Colonic mucosa (tissue), 4 donors: ENCODE measurements around the gene ABCA4. TPM values are rescaled to one million over a fixed set of nuclear protein-coding genes. Genes with fewer than 3 reads are reported as not detected.
"Not testable (repeated sequence)": the region's sequence is repeated elsewhere in the genome, so short reads cannot be mapped to it uniquely, and the experiment has no call there.

Experiments used
- DNase-seq: peaks from one replicate; pipeline ENCODE4 v3.0.0-alpha.2; 2020
- H3K27ac ChIP-seq: fragments of 200-600 bp; one replicate; pipeline ENCODE4 v1.8.0; 2021
- H3K27me3 ChIP-seq: fragments of 200-600 bp; one replicate; pipeline ENCODE4 v1.8.0; 2021
- H3K36me3 ChIP-seq: fragments of 200-600 bp; one replicate; pipeline ENCODE4 v1.8.0; 2021
- H3K4me1 ChIP-seq: fragments of 200-600 bp; one replicate; pipeline ENCODE4 v1.8.0; 2021; ENCODE audit warnings: mild to moderate bottlenecking
- H3K4me3 ChIP-seq: fragments of 200-600 bp; one replicate; pipeline ENCODE4 v1.8.0; 2021
- H3K9ac ChIP-seq, 2 donors: one replicate each; pipeline ENCODE4 v1.7.0; 2013; ENCODE audit warnings: control low read depth in 2 of 2, low read depth in 2 of 2, low read length in 2 of 2
- H3K9me3 ChIP-seq: fragments of 200-600 bp; one replicate; pipeline ENCODE4 v1.8.0; 2021
- CTCF ChIP-seq: fragments of 200-600 bp; IDR thresholded peaks from one replicate; pipeline ENCODE4 v1.8.0; 2022; ENCODE audit warnings: antibody characterized with exemption, mild to moderate bottlenecking
- intact Hi-C: fragments of 100-400 bp; cut with DNase I; formaldehyde crosslinking; loops from one replicate; pipeline ENCODE4 v1.14.1; 2022
- total RNA-seq, 2 donors: library from RNA; stranded (reverse); fragmentation: NEBNext Ultra II Directional in 1 of 2; extraction: Animal tissue kit (Norgen Biotek cat#: 25700) in 1 of 2; gene quantifications; one replicate each; pipeline ENCODE4 v1.2.1, GENCODE V29; 2021
- donor health status: healthy.
- donor health status: DM: no; HTN: no; CAD: no.
- donor health status: DM: no; HTN: no; CAD: no.

ABCA4 gene
- total RNA-seq, 2 donors from 2014 or later, result 0.02 to 0.27 TPM

DNA sequence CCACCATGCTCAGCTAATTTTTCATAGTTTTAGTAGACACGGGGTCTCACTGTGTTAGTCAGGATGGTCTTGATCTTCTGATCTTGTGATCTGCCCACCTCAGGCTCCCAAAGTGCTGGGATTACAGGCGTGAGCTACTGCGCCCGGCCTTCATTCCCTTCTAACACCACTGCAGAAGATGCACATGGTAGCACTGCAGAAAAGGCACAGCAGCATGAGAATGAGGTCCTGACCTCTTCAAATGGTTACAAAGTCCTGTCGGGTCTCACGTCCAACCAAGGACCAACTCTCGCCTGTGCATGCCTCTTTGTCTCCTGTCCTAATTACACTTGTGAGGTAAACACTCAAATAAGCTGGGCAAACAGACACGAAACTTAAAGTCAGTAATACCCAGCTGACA, 128.8 kb downstream of the ABCA4 start:
- no peaks in the 10 kb centered on the region for H3K4me1 ChIP-seq
- no peaks in the 10 kb centered on the region for H3K27me3 ChIP-seq
- H3K9ac ChIP-seq, result no peak overlapping the region
- H3K27ac ChIP-seq, result no peak overlapping the region
- TF ChIP-seq CTCF, result no peak
- H3K4me3 ChIP-seq, result no peak overlapping the region
- no peaks in the 10 kb centered on the region for H3K9me3 ChIP-seq
- intact Hi-C loops, result no loop called here
- DNase-seq, result no peak
- no peaks in the 10 kb centered on the region for H3K36me3 ChIP-seq

DNA sequence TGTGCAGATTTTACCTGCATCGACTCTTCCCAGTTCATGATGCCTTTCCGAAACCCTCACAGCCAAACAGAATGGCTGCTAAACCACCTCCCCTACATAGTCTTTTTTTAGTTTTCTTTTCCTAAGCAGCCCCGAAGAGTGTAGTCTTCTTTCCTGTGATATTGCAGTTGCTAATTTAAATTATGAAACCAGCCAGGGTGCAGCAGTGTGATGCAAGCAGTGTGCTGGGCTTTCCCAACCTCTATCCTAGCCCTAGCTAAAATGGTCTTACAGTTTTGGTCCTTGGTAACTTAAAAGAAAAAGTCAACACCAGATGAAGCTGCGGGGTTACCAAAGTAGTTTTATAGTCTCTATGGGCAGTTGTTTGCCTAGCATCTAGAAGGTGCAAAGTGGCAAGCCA, 129.7 kb downstream of the ABCA4 start:
- Histone ChIP-seq H3K27ac (no peak overlapping the region), H3K9ac (no peak overlapping the region), H3K36me3 (no peaks in the 10 kb centered on the region), H3K4me1 (no peaks in the 10 kb centered on the region), H3K9me3 (no peaks in the 10 kb centered on the region), H3K27me3 (no peaks in the 10 kb centered on the region), H3K4me3 (no peak overlapping the region)
- no peak for DNase-seq
- intact Hi-C loops, result no loop called here
- no peak for TF ChIP-seq CTCF

- H3K27me3 ChIP-seq, H3K4me3 ChIP-seq, H3K36me3 ChIP-seq, DNase-seq, H3K9me3 ChIP-seq, H3K9ac ChIP-seq, intact Hi-C loops, H3K27ac ChIP-seq, H3K4me1 ChIP-seq: not testable (repeated sequence)
These were observed 130.5 kb downstream of the ABCA4 start for GRCh38 chr1:93990477-93990876.

DNA sequence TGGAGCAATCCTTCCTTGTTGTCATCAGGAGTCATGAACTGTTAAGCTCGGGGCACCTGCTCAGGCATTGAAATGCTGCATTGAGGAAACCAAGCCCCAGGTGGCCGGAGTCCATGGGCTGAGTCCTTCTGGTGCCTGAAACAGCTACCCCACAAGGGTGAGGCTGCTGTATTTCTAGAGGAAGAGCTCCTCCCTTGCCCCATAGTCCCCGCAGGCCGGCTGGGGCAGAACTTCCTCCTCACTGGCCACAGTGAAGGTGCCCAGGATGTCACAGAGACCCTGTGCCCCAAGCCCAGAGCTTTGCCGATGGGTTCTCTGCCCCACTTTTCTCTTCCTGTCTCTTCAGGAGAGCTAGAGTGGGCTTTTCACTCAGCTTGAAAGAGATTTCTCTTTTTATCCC, 130.9 kb downstream of the ABCA4 start:
- H3K27ac ChIP-seq, result no peak overlapping the region
- no peak overlapping the region for H3K4me3 ChIP-seq
- no peak for TF ChIP-seq CTCF
- no peak overlapping the region for H3K9ac ChIP-seq
- intact Hi-C loops, result no loop called here
- DNase-seq, result no peak
- no peaks in the 10 kb centered on the region for H3K9me3 ChIP-seq
- no peaks in the 10 kb centered on the region for H3K27me3 ChIP-seq
- no peaks in the 10 kb centered on the region for H3K36me3 ChIP-seq
- no peaks in the 10 kb centered on the region for H3K4me1 ChIP-seq

DNA sequence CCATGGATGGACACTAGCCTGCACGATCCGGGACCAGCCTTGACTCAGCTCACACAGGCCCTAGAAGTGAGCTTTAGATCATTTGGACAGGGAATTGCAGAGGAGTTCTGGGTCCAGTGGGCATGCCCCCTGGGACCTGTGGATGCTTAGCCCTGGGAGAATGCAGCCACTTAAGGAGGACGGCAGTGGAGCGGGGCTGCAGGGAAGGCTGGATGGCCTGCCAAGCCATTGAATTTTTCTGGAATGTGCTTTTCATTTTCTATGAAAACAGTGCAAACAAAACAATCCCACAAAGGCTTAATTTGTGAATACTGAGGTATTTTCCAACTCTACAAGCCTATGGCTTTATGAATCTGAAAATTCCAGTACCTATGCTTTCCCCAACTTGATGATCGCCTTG, 131.3 kb downstream of the ABCA4 start:
- no peak for DNase-seq
- no peaks in the 10 kb centered on the region for H3K9me3 ChIP-seq
- H3K27ac ChIP-seq, result no peak overlapping the region
- no peaks in the 10 kb centered on the region for H3K4me1 ChIP-seq
- TF ChIP-seq CTCF, result no peak
- H3K36me3 ChIP-seq, result no peaks in the 10 kb centered on the region
- H3K4me3 ChIP-seq, result no peak overlapping the region
- H3K27me3 ChIP-seq, result no peaks in the 10 kb centered on the region
- intact Hi-C loops, result no loop called here
- no peak overlapping the region for H3K9ac ChIP-seq

GRCh38 chr1:93988634-93989350, 132.2 kb downstream of the ABCA4 start:
- Histone ChIP-seq H3K27me3 (no peaks in the 10 kb centered on the region), H3K4me3 (no peak overlapping the region), H3K36me3 (no peaks in the 10 kb centered on the region), H3K4me1 (no peaks in the 10 kb centered on the region), H3K9ac (no peak overlapping the region), H3K9me3 (no peaks in the 10 kb centered on the region), H3K27ac (no peak overlapping the region)
- TF ChIP-seq CTCF, result no peak
- intact Hi-C loops, result no loop called here
- no peak for DNase-seq
